ENCODE data around the gene CCNY. TPM values are rescaled to one million over a fixed set of nuclear protein-coding genes. Genes with fewer than 3 reads are reported as not detected.

The CCNY gene
- total RNA-seq, 1 experiment from 2014 or later = 51.9 TPM

- Histone ChIP-seq H3K27me3 (ENCODE audit: control insufficient read depth, insufficient read depth, low read length) (no peaks in the 10 kb centered on the region), H3K4me1 (ENCODE audit: control insufficient read depth, insufficient read depth, low read length) (no peaks in the 10 kb centered on the region), H3K9me3 (ENCODE audit: control insufficient read depth, insufficient read depth, low read depth, low read length) (no peaks in the 10 kb centered on the region), H3K27ac (ENCODE audit: low read length) (no peak overlapping the region), H3K4me3 (ENCODE audit: low read depth in 2 of 2, low read length in 2 of 2) (no peak overlapping the region), H3K36me3 (ENCODE audit: control insufficient read depth, insufficient read depth, low read length) (no peaks in the 10 kb centered on the region)
- in situ Hi-C loops (cut with HindIII; ENCODE audit: low pct_unique_long_range_greater_than_20kb, low sequenced_read_pairs) (no loop called here), intact Hi-C loops (cut with micrococcal nuclease; ENCODE audit: unreplicated experiment) (no loop called here)
- TF ChIP-seq SIN3A (IDR thresholded peaks at IDR 0.05; ENCODE audit: borderline replicate concordance, insufficient read depth, low read depth, low read length) (no peak), CTCF (IDR thresholded peaks at IDR 0.05) (no peak), POLR2AphosphoS5 (IDR thresholded peaks at IDR 0.05; ENCODE audit: low read depth, low read length) (no peak), TCF7L2 (IDR thresholded peaks at IDR 0.05; ENCODE audit: low read depth, low read length) (no peak), REST (IDR thresholded peaks at IDR 0.05; ENCODE audit: insufficient read depth in 1 of 2, low read depth in 2 of 2, low read length in 1 of 2) (no peak)
- ATAC-seq (no peak), DNase-seq (ENCODE audit: low read depth, low spot score) (no peak)
- BruUV-seq (replicated peaks) = no TSS peak
- ChIA-PET CTCF (no interaction called here), POLR2A (no interaction called here)
Observed at GRCh38 chr10:35398908-35399307, 62.6 kb downstream of the CCNY start.

GRCh38 chr10:35399414-35400009 is 63.2 kb downstream of the CCNY start:
- Histone ChIP-seq H3K27me3 (ENCODE audit: control insufficient read depth, insufficient read depth, low read length) (no peaks in the 10 kb centered on the region), H3K4me3 (ENCODE audit: low read depth in 2 of 2, low read length in 2 of 2) (no peak overlapping the region), H3K36me3 (ENCODE audit: control insufficient read depth, insufficient read depth, low read length) (no peaks in the 10 kb centered on the region), H3K4me1 (ENCODE audit: control insufficient read depth, insufficient read depth, low read length) (no peaks in the 10 kb centered on the region), H3K9me3 (ENCODE audit: control insufficient read depth, insufficient read depth, low read depth, low read length) (no peaks in the 10 kb centered on the region), H3K27ac (ENCODE audit: low read length) (no peak overlapping the region)
- DNase-seq (ENCODE audit: low read depth, low spot score) (no peak), ATAC-seq (no peak)
- TF ChIP-seq SIN3A (IDR thresholded peaks at IDR 0.05; ENCODE audit: borderline replicate concordance, insufficient read depth, low read depth, low read length) = no peak
- no peak for TF ChIP-seq TCF7L2 (IDR thresholded peaks at IDR 0.05; ENCODE audit: low read depth, low read length)
- no peak for TF ChIP-seq POLR2AphosphoS5 (IDR thresholded peaks at IDR 0.05; ENCODE audit: low read depth, low read length)
- no peak for TF ChIP-seq CTCF (IDR thresholded peaks at IDR 0.05)
- no peak for TF ChIP-seq REST (IDR thresholded peaks at IDR 0.05; ENCODE audit: insufficient read depth in 1 of 2, low read depth in 2 of 2, low read length in 1 of 2)
- in situ Hi-C loops (cut with HindIII; ENCODE audit: low pct_unique_long_range_greater_than_20kb, low sequenced_read_pairs) = no loop called here
- ChIA-PET CTCF (no interaction called here), POLR2A (no interaction called here)
- no TSS peak for BruUV-seq (replicated peaks)
- intact Hi-C loops (cut with micrococcal nuclease; ENCODE audit: unreplicated experiment) = no loop called here

Measured in Panc1 (cell line).